HT1080 (cell line): Measurements from ENCODE around the gene BCKDHB. TPM values are rescaled to one million over a fixed set of nuclear protein-coding genes. Genes with fewer than 3 reads are reported as not detected.
"Not testable (repeated sequence)": the region's sequence is repeated elsewhere in the genome, so short reads cannot be mapped to it uniquely, and the experiment has no call there.

Experiments used
- DNase-seq: peaks from one replicate; pipeline ENCODE4 v3.0.0-alpha.2; 2015; ENCODE audit warnings: low read depth
- total RNA-seq: library from RNA; depleted of rRNA; stranded (reverse); fragments of >200 nt; shearing (Covaris generic); gene quantifications from 2 replicates; pipeline ENCODE4 v1.2.3, GENCODE V29; 2014

BCKDHB gene
- total RNA-seq, 1 experiment from 2014 or later, result 11.5 TPM

DNA sequence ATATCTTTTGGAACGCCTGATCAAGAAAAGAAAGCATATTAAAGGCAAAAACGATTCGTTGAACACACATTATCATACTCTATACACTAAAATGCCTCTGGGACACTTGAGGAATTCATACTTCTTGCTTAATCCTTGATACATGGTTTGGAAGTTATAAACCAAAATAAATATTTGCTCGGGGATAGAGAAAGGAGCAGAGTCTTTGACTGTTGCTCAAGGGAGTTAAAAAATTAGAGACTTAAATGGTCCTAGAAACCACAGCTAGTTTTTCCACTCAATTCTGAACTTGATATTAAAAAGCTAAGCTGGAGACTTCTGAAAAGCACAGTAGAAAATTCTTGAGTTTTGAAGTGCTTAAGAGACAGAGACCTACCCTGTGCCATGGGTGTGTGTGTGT is 98.9 kb downstream of the BCKDHB start:
- no peak for DNase-seq

DNA sequence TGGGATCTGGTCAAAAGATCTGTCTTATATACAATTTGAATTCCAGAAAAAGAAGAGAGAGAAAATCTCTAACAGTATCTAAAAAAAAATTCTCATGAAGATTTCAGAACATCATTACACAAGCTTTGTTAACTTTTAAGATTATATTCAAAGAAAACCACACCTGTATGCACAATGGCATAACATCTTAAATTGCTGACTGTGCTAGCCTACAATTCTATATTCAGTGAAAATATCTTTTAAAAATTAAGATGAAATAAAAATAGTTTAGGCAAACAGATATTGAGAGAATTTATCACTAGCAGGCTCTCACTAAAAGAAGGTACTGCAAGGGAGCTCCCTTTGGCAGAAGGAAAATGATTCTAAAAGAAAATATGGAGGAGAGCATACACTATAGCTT is 100.3 kb downstream of the BCKDHB start:
- no peak for DNase-seq

DNA sequence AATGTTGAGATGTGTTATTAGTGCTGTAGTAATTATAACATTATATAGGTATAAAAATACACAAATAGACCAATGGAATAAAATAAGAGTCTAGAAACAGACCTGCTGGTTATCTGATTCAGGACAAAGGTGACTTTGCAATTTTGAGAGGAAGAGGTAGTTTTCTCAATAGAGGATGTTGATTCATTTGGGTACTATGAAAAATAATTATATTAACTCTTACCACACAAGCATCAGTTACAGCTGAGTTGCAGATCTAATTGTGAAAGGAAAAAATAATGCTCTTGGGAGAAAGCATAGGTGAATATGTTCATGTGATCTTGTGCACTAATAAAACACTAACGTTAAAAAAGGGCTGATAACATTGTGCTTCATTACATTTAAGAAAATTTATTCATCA is 103.0 kb downstream of the BCKDHB start:
- DNase-seq, result no peak

DNA sequence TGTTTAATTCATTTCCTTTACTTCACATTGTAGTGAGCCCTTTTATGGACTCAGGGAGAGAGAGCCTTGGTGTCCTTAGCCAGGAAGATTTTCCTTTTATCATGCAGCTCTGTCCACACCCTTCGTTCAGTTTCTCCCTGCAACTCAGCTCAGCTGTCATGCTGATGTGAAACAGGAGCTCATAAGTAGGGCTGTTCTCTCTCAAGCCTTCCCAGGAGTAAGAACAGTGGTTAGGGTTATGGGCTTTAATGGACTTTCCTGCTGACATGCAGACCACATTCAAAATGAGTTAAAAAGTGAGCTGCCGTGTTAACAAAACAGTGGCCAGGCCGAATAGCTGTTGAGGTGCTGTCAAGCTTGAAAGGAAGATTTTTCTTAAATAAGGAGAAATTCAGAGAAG is 104.1 kb downstream of the BCKDHB start:
- no peak for DNase-seq

DNA sequence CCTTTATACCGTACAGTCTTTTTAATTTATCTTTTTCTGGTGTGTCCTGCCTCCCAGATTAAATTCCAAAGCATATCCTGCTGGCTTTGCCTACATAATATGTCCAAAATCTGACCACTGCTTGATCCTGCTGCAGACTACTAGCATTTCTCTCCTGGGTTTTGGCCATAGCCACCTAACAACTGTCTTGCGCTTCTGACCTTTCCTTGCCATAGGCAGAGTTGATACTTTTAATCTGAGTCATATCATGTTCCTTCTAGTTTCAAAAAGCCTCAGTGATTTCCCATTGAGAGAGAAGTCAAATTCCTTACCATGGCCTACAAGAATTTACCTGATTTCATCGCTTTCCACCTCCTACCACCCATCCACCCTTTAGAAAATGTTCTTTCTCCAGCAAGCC is 104.8 kb downstream of the BCKDHB start:
- DNase-seq, result peak; percentile 2

DNA sequence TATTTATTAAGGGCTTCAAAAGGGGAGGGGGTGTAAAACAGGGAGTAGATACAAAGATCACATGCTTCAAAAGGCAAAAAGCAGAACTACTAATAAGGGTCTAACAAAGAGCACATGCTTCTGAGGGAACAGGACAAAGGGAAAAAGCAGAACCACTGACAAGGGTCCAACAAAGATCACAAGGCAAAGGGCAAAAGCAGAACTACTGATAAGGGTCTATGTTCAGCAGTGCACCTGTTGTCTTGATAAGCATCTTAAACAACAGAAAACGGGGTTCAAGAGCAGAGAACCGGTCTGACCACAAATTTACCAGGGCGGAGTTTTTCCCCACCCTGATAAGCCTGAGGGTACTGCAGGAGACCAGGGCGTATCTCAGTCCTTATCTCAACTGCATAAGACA is 105.4 kb downstream of the BCKDHB start:
- DNase-seq, result not testable (repeated sequence)

DNA sequence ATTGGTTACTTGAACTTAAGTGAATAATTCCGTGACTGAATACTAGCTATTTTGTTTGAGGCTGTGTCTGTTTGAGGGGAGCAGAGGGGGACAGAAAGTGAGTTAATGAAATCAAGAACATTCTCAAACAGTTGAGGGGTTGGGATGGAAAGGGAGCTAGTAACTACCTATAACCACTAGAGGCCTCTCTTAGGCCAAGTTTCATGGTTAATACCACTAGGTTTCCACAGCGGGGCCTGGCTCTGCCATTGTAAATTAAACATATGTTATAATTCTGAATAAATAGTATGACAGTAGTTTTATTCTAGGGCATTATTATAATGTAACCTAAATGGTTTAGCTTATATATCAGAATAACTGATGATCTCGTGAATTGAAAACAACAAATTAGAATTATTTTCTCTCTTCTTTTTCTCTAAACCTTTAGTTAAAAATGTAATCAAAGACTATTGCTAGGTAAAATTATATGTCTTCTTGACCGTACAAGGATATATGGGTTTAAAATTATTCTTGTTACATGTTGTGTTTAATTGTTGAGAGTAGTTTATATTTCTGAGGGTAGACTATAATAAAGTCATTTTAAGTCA is 108.1 kb downstream of the BCKDHB start:
- DNase-seq, result peak; percentile 41

DNA sequence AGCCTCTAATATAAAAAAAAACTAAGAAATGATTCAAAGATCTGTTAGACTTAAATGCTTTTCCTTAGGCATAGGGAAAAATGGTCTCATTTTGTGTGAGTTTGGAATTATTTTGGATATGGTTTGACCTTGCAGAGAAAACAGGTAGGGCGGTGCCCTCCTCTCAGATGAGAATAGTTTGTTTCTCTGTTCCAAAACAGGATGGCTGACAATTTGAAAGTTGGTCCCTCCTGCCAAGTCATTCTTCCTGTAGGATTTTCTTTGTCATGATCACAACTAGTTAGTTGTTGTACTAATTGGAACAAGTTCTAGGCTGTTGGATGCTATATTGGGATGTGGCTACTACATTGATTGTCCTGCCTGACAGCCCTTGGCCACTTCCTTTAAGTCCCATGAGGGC is 108.6 kb downstream of the BCKDHB start:
- no peak for DNase-seq

DNA sequence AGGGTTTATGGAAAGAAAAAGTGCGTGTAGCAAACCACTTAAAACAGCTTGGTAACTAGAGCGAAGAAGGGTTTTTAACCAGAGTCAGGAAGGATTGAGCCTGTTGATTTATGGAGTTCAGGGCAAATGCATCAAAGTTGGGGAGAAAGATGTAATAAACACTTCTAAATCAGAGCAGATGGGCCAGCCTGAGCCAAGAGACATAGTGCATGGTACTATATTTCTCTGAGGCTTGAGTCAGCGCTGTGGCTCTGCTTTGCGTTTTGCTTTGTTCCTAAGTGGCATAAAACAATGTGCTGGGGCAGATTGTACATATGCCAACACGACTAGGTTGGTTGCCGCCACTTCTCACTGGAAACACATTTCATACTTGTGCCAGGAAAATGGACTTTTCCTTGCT is 111.3 kb downstream of the BCKDHB start:
- no peak for DNase-seq

DNA sequence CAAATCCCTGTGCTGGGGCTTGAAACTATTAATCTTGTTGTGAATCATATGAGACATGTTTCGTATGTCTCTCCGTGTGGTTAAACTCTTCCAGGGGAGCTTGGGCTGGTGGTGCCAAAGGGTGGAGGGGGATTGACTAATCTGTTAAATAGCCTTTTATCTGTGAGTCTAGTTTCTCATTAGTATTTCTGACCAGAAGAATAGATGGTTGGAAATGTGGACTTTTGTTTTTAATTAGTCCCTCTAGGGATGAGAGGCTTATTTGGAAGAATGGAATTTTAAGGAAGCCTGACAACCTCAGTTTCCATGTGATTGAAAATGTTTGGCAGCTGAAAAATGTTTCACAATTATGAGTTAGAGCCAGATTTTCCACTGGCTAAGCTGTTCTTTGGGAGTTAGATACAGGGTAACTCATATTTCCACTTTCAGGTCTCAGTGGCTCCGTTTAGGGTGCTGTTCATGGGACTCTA is 117.3 kb downstream of the BCKDHB start:
- no peak for DNase-seq

DNA sequence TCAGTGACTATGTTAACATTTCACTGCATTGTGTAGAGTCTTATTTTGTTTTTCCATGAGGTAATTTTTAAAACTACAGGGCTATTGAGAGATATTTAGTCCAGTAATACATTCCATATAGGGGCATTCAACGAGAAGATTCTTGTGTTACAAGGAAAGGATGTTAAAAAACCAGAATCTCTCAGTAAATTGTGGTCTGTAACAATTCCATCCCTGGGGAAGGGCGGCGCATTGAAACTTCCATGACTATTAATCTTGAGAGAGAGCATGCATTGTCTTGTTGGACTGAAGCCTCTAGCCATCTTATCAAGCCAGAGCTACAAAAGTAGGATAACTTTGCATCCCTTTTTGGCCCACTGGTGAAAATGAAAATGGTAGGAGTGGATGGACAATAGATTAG is 119.7 kb downstream of the BCKDHB start:
- no peak for DNase-seq

DNA sequence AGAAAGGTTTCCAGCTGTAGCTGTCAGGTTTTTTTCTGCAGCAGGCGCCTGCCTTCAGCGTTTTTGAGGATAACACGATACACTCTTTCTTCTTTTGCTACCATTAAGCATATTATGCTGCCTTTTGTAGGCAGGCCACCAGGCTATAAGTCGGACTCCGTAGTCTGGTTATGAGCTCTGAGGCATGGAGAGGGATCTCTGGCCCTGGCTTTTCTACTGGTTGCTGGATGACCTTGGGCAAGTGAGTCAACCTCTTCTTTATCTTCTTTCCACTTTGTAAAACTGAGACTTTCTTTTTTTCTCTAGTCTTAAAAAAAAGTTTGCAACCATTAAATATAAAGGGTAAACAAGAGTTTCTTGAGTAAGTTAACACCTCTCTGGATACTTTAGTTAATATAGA is 120.2 kb downstream of the BCKDHB start:
- no peak for DNase-seq

DNA sequence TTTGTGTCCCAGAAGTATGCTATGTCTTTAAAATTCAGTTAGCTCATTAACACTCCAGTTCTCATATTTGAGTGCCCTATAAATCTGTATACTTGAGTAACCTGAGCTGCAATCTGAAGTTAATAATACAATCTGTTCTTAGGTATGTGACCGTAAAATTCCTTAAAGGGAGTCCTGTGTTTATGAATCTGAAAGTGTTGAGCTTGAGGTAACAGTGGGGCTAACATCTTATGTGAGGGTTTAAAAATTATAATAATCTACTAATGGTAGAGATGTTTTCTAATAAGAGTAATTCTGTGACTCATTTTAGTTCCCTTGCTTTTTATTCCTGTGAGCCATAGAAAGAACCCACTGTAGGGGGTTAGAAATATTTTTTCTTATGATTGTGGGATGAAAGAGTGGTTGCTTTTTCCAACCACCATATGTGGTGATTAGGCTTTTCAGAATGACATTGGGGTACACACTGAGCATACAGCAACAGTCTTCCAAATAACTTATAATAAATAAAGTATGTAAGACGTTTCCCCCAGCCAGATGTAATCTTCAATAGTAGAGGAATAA is 121.2 kb downstream of the BCKDHB start:
- no peak for DNase-seq

DNA sequence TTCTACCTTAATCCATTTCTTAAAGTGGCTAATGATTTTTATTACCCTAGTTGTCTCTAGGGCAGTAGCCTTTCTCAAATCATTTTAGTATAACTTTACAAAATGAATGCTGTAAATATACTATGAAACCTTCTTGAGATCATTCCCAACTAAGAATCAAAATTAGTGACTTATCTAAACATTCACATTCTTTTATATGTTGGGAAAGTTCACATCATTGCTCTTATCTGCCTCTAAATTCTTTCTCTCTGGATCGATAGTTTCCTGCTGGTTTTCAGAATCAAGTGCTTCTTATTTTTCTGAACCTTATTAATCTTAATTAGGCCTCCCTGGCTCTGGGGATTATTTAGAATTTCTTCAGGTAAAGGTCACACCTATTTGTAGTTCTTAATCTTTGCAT is 126.8 kb downstream of the BCKDHB start:
- no peak for DNase-seq

DNA sequence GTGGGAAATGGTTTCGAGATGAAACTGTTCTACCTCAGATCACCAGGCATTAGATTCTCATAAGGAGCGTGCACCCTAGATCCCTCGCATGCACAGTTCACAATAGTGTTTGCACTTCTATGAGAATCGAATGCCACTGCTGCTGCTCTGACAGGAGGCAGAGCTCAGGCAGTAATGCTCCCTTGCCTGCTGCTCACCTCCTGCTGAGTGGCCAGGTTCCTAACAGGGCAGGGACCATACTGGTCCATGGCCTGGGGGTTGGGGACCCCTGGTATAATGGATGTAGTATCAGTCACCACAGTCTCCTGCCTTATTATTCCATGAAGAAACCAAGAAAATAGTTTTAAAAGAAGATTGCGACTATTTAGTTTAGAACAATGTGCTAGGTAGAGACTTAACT is 127.5 kb downstream of the BCKDHB start:
- no peak for DNase-seq

DNA sequence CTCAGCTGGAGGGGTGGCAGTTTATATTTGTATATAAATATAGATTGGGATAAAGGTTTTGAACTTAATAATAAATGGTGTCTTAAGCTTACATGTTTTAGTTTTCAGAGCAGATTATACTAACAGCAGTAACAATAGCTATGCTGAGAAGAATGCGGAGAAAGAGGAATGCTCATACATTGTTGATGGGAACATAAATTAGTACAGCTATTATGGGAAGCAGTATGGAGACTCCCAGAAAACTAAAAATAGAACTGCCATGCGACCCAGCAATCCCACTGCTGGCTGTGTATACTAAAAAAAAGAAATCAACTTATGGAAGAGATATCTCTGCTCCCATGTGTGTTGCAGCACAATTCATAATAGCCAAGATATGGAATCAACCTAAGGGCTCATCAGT is 127.9 kb downstream of the BCKDHB start:
- DNase-seq, result no peak

DNA sequence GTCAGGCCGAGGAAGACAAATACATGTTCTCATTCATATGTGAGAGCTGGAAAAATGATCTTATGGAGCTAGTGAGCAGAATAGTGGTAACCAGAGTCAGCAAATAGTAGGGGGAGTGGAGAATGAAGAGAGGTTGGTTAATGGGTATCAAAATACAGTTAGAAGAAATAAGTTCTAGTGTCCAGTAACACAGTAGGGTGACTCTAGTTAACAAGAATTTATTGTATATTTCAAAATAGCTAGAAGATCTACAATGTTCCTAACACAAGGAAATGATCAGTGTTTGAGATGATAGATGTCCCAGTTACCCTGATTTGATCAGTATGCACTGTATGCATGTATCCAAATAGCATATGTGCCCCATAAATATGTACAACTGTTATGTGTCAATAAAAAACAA is 128.4 kb downstream of the BCKDHB start:
- no peak for DNase-seq

DNA sequence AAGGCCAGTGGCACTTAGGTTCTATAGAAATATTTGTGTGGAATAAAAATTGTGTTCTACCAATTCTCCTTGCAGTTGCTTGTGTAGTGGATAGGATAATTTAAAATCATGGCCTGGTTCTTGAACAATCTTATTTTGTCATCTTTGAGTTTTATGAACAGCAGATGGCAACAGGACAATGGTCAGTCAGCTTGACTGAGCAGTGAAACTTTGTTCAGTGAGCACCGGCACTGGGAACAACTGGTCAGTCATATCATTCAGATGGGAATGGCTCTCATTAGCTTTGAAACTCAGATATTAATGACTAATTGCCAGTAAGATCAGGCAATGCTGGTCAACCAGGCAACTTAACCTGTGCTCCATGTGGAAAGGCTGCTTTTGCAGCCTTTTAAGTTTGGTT is 129.2 kb downstream of the BCKDHB start:
- no peak for DNase-seq

DNA sequence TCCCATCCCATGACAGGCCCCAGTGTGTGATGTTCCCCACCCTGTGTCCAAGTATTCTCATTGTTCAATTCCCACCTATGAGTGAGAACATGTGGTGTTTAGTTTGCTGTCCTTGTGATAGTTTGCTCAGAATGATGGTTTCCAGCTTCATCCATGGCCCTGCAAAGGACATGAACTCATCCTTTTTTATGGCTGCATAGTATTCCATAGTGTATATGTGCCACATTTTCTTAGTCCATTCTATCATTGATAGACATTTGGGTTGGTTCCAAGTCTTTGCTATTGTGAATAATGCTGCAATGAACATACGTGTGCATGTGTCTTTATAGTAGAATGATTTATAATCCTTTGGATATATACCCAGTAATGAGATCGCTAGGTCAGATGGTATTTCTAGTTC is 132.3 kb downstream of the BCKDHB start:
- DNase-seq, result not testable (repeated sequence)

DNA sequence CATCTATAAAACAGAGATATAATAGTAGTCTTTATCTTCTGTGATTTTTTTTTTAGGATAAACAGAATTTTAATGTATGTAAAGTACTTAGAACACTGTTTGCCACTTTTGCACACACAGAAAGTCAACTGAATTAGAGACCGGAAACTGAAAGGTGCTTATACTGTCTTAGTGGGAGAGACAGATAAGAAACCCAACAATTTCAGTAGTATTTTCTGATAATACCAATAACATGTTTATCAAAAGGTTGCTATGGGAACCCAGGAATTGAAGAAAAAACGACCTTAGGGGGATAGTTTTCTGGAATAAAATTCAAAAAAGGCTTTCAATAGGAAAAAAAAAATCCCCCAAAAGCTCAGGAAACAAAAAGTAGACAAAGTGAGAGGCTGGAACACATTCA is 138.6 kb downstream of the BCKDHB start:
- no peak for DNase-seq

DNA sequence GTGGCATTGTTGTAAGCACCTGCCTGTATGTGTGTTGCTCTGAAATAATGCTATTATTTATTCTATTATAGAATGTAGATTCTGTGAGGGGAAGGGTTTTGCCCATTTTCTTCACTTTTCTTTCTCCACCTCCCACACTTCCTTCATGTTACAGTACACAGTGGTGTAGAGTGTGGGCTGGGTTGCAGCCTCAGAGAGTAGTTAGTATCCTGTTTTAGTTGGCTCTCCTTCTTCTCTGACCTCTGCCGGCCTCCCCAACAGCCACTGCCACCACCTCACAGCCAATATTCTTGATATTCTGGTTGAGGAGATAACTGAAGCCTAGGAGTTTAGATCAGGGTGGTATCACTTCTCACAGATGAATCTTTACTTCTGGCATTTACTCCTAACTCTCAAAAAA is 143.4 kb downstream of the BCKDHB start:
- DNase-seq, result no peak

DNA sequence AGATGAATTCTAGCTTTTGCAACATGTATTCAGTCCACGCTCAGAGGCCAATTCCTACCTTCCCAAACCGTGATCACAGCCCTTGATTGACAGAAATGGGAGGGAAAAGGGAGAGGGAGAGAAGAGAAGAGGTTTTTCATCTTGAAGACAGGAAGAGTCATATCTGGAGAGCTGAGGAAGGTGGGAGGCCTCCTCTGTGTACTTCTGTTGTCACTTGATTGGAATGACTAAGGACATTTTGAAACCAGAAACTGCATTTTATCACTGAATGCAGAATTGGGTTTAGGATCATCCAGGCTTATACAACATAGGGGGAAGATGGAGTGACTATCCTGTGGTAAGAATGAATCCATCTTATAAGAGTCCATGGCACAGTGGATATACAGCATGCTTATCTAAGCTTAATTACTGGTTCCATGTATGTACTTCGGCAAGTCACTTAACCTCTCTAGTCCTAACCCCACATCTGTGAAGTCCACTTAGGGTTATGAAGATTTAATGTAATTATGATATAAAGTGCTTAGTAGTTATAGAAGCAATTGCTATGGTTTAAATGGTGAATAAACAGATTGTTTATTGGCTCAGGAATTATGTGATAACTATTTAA is 144.0 kb downstream of the BCKDHB start:
- peak; percentile 17 for DNase-seq

DNA sequence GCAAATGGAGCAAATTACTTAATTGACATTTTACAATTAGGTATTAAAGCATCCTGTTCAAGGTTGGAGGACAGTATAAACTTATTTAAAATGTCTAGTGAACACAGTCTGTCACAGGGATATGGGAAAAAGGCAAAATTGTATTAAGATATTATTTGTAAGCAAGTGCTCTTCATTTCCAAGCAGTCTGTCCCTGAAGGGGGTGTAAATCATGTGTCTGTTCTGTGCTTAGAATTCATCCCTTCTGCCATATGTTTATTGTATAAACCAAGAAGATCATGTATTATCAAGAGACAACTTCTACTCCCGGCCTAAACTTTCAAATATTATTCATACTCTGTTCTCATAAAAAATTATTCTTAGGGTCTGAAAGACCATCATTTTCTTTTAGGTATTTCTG is 144.8 kb downstream of the BCKDHB start:
- no peak for DNase-seq
